ENCODE measurements around the gene EME2. TPM values are rescaled to one million over a fixed set of nuclear protein-coding genes. Genes with fewer than 3 reads are reported as not detected.

The EME2 gene
- total RNA-seq, 6 donors from 2014 or later: 10.8 to 87.0 (median 21.5) TPM

GRCh38 chr16:1776672-1776955 is 4.0 kb downstream of the EME2 start:
- Histone ChIP-seq H3K27me3 (no peaks in the 10 kb centered on the region), H3K4me3 (no peak overlapping the region), H3K36me3 (peaks cover 12 to 56% (median 48%) of the 10 kb centered on the region in 4 donors), H3K27ac (no peak overlapping the region), H3K4me1 (peaks cover 32 to 49% (median 40%) of the 10 kb centered on the region in 4 donors), H3K9me3 (no peaks in the 10 kb centered on the region)
- TF ChIP-seq POLR2A (IDR thresholded peaks at IDR 0.05): no peak
- TF ChIP-seq EP300 (IDR thresholded peaks at IDR 0.05): no peak
- no peak for TF ChIP-seq POLR2AphosphoS5 (IDR thresholded peaks at IDR 0.05)
- no peak for TF ChIP-seq CTCF (IDR thresholded peaks at IDR 0.05)
- 87 to 88% methylated on average over 12 to 13 of the region's 13 CpGs for WGBS, 2 donors
- no peak for ATAC-seq (ENCODE audit: low FRiP score in 2 of 2)
- peak in 1 of 2 donors; percentile 65 for DNase-seq

GRCh38 chr16:1776991-1777374 is 4.4 kb downstream of the EME2 start:
- TF ChIP-seq CTCF (IDR thresholded peaks at IDR 0.05) (no peak), EP300 (IDR thresholded peaks at IDR 0.05) (no peak), POLR2AphosphoS5 (IDR thresholded peaks at IDR 0.05) (no peak), POLR2A (IDR thresholded peaks at IDR 0.05) (no peak)
- ATAC-seq (ENCODE audit: low FRiP score in 2 of 2) (no peak), DNase-seq (peak in 1 of 2 donors; percentile 84)
- Histone ChIP-seq H3K27ac (no peak overlapping the region), H3K4me1 (peaks cover 29 to 49% (median 39%) of the 10 kb centered on the region in 4 donors), H3K9me3 (no peaks in the 10 kb centered on the region), H3K4me3 (no peak overlapping the region), H3K36me3 (peaks cover 12 to 56% (median 48%) of the 10 kb centered on the region in 4 donors), H3K27me3 (no peaks in the 10 kb centered on the region)
- WGBS, 2 donors: 86 to 93% methylated on average over 14 to 20 of the region's 22 CpGs

GRCh38 chr16:1777375-1778199 is 5.0 kb downstream of the EME2 start:
- no peaks in the 10 kb centered on the region for H3K9me3 ChIP-seq
- 87 to 100% methylated on average over 5 to 29 of the region's 36 CpGs for WGBS, 2 donors
- DNase-seq: peak in 1 of 2 donors; percentile 85
- TF ChIP-seq POLR2A (IDR thresholded peaks at IDR 0.05) (no peak), EP300 (IDR thresholded peaks at IDR 0.05) (no peak), POLR2AphosphoS5 (IDR thresholded peaks at IDR 0.05) (no peak), CTCF (IDR thresholded peaks at IDR 0.05) (no peak)
- peaks cover 12 to 56% (median 48%) of the 10 kb centered on the region in 4 donors for H3K36me3 ChIP-seq
- H3K4me3 ChIP-seq: no peak overlapping the region
- H3K27ac ChIP-seq: no peak overlapping the region
- peaks cover 24 to 44% (median 34%) of the 10 kb centered on the region in 4 donors for H3K4me1 ChIP-seq
- no peaks in the 10 kb centered on the region for H3K27me3 ChIP-seq
- ATAC-seq (ENCODE audit: low FRiP score in 2 of 2): no peak

GRCh38 chr16:1778200-1779179 is 5.9 kb downstream of the EME2 start:
- ATAC-seq (ENCODE audit: low FRiP score in 2 of 2) (no peak), DNase-seq (peak in 1 of 2 donors; percentile 80)
- WGBS, 2 donors: 91 to 94% methylated on average over 21 to 34 of the region's 34 CpGs
- Histone ChIP-seq H3K4me3 (no peak overlapping the region), H3K27ac (no peak overlapping the region), H3K36me3 (peaks cover 12 to 56% (median 48%) of the 10 kb centered on the region in 4 donors), H3K9me3 (no peaks in the 10 kb centered on the region), H3K4me1 (peaks cover 24 to 46% (median 36%) of the 10 kb centered on the region in 4 donors), H3K27me3 (no peaks in the 10 kb centered on the region)
- TF ChIP-seq POLR2A (IDR thresholded peaks at IDR 0.05) (no peak), EP300 (IDR thresholded peaks at IDR 0.05) (no peak), POLR2AphosphoS5 (IDR thresholded peaks at IDR 0.05) (no peak), CTCF (IDR thresholded peaks at IDR 0.05) (no peak)

All from upper lobe of left lung (tissue), 6 donors.